Activated CD8-positive, alpha-beta T cell treated with anti-CD3 and anti-CD28 coated beads for 36 hours (primary cell): ENCODE data around the gene PPP4R4. TPM values are rescaled to one million over a fixed set of nuclear protein-coding genes. Genes with fewer than 3 reads are reported as not detected.

ENCODE experiments used
- ATAC-seq: fragments of 200-7000 bp; cut with Tn5 transposase; one replicate; pipeline ENCODE4 v1.10.0; 2021; ENCODE audit warnings: mild to moderate bottlenecking, moderate library complexity
- CTCF ChIA-PET: fragments of 350-600 bp; sonication (Branson Sonifier 250); formaldehyde crosslinking; loops from one replicate; lab custom pipeline; 2021; ENCODE audit warnings: antibody characterized with exemption; lab: Charles Lee
- POLR2A ChIA-PET: fragments of 350-600 bp; sonication (Branson Sonifier 250); formaldehyde crosslinking; loops from one replicate; lab custom pipeline; 2021; ENCODE audit warnings: antibody characterized with exemption; lab: Charles Lee
- DNase-seq: peaks from one replicate; pipeline ENCODE4 v3.0.0-alpha.2; 2020
- H3K27ac Mint-ChIP-seq: one replicate; pipeline ENCODE4 v1.8.0; 2021; ENCODE audit warnings: mild to moderate bottlenecking, mixed read lengths
- H3K27me3 Mint-ChIP-seq: one replicate; pipeline ENCODE4 v1.8.0; 2021; ENCODE audit warnings: mixed read lengths
- H3K36me3 Mint-ChIP-seq: one replicate; pipeline ENCODE4 v1.8.0; 2021; ENCODE audit warnings: low read depth, mixed read lengths
- H3K4me1 Mint-ChIP-seq: one replicate; pipeline ENCODE4 v1.8.0; 2021; ENCODE audit warnings: low read depth, mixed read lengths
- H3K4me3 Mint-ChIP-seq: one replicate; pipeline ENCODE4 v1.8.0; 2021; ENCODE audit warnings: mild to moderate bottlenecking, moderate library complexity, mixed read lengths
- H3K9me3 Mint-ChIP-seq: one replicate; pipeline ENCODE4 v1.8.0; 2021; ENCODE audit warnings: mixed read lengths
- CTCF ChIP-seq: fragments of 200-600 bp; IDR thresholded peaks from one replicate; pipeline ENCODE4 v1.8.0; 2022; ENCODE audit warnings: antibody characterized with exemption, mild to moderate bottlenecking
- intact Hi-C: fragments of 100-400 bp; cut with micrococcal nuclease; formaldehyde crosslinking; loops from one replicate; pipeline ENCODE4 v1.10.0; 2022
- total RNA-seq, 2 experiments: library from RNA; stranded (reverse); gene quantifications; one replicate each; pipeline ENCODE4 v1.2.3, GENCODE V29; 2021

Gene PPP4R4
- total RNA-seq, 2 experiments from 2014 or later: 0.63 to 1.2 TPM

GRCh38 chr14:94317259-94317658, 143.1 kb downstream of the PPP4R4 start:
- POLR2A ChIA-PET: no interaction called here

GRCh38 chr14:94320243-94320642, 146.1 kb downstream of the PPP4R4 start:
- Mint-ChIP-seq H3K36me3 (no peaks in the 10 kb centered on the region), H3K9me3 (no peaks in the 10 kb centered on the region), H3K4me3 (no peak overlapping the region), H3K4me1 (no peaks in the 10 kb centered on the region), H3K27me3 (peaks cover 5% of the 10 kb centered on the region), H3K27ac (no peak overlapping the region)
- CTCF ChIA-PET: interaction anchor here (0.5 kb wide), 1 partner anchor 37 kb away, joined by 3 read pairs; no protein-coding TSS in a partner anchor
- intact Hi-C loops: no loop called here
- POLR2A ChIA-PET: no interaction called here
- no peak for TF ChIP-seq CTCF
- ATAC-seq: no peak
- no peak for DNase-seq

More at GRCh38 chr14:94317259-94317658, 143.1 kb downstream of the PPP4R4 start:
- ATAC-seq (no peak), DNase-seq (no peak)
- intact Hi-C loops: no loop called here
- Mint-ChIP-seq H3K9me3 (no peaks in the 10 kb centered on the region), H3K4me1 (no peaks in the 10 kb centered on the region), H3K27ac (no peak overlapping the region), H3K27me3 (peaks cover 2% of the 10 kb centered on the region), H3K4me3 (no peak overlapping the region), H3K36me3 (no peaks in the 10 kb centered on the region)
- no peak for TF ChIP-seq CTCF
- CTCF ChIA-PET: no interaction called here

GRCh38 chr14:94321421-94322271, 147.5 kb downstream of the PPP4R4 start:
- H3K4me3 Mint-ChIP-seq: no peak overlapping the region
- ATAC-seq: no peak
- H3K36me3 Mint-ChIP-seq: no peaks in the 10 kb centered on the region
- no peaks in the 10 kb centered on the region for H3K4me1 Mint-ChIP-seq
- no peak overlapping the region for H3K27ac Mint-ChIP-seq
- TF ChIP-seq CTCF: no peak
- POLR2A ChIA-PET: no interaction called here
- no peak for DNase-seq
- CTCF ChIA-PET: no interaction called here
- peaks cover 5% of the 10 kb centered on the region for H3K27me3 Mint-ChIP-seq
- no peaks in the 10 kb centered on the region for H3K9me3 Mint-ChIP-seq
- intact Hi-C loops: no loop called here

DNA sequence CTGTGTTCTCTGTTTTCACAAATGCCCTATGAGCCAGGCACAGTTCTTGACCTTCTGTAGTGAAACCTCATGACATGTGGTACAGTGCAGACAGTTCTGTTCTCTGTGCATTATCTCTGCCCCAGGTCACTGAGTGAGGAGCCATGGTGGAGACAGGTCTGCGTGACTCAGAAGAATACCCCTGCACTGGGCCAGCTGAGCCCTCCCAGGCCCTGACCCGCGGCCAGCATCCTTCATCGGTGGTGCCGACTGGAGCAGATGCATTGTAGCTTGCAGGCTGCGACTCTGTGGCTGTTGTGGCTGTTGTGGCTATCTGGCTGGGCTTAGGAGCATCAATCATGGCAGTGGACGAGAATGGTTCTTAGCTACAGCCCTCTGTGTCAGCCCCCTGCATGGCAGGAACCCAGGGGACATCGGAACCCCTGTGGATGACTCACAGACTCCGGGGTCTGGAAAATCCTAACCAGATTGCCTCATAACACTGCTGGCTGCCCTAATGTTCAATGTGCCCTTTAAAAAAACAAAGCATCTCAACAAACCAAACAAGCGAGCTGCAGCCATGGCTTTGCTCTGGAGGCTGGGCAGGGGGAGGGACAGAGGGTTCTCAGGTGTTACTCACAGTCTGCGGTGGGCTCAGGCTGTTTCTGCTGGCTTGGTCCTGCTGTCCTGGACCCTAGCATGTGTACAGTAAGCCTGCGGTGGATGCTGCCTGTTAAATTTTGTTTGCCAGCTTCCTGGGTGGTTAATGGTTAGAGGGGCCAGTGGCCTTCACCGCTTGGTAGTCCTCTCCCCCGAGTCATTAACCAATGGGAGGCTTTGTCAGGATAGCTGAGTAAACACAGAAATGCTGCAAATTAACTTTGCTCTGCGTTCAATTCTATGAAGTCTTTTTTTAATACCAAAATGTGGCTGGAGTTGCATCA, 148.8 kb downstream of the PPP4R4 start, which contains the start of gene SERPINA6:
Gene SERPINA6 (minus strand): TSS at position 689 of the 923 bp plus-strand sequence. CDS start 8,688 bp downstream, outside the sequence.
- Mint-ChIP-seq H3K9me3 (no peaks in the 10 kb centered on the region), H3K4me1 (no peaks in the 10 kb centered on the region), H3K4me3 (no peak within 1 kb of the TSS), H3K27ac (no peak within 1 kb of the TSS), H3K36me3 (no peaks in the 10 kb centered on the region), H3K27me3 (peaks cover 5% of the 10 kb centered on the region)
- CTCF ChIA-PET: interaction anchor here (0.6 kb wide), 1 partner anchor 709 kb away, joined by 3 read pairs; no protein-coding TSS in a partner anchor
- ATAC-seq (no peak), DNase-seq (no peak)
- intact Hi-C loops: no loop called here
- POLR2A ChIA-PET: no interaction called here
- no peak for TF ChIP-seq CTCF
